SK-N-SH (cell line): ENCODE measurements around the gene ENDOV.

Source experiments
- EP300 ChIP-seq, 2 experiments: IDR thresholded peaks; 2 replicates each; pipeline versions ENCODE4 v1.4.0 to v1.6.1; 2012; ENCODE audit warnings: borderline replicate concordance in 1 of 2, low read depth in 1 of 2, low read length in 1 of 2
- EZH2phosphoT487 ChIP-seq: fragments of 200-600 bp; sonication (generic); IDR thresholded peaks from 2 replicates; pipeline ENCODE4 v1.6.1; 2017; ENCODE audit warnings: low read depth, mixed run types, mild to moderate bottlenecking, antibody characterized with exemption, moderate library complexity, borderline replicate concordance
- FOXM1 ChIP-seq: IDR thresholded peaks from 2 replicates; pipeline ENCODE4 v1.4.0; 2012; ENCODE audit warnings: low read depth, mild to moderate bottlenecking
- NFIC ChIP-seq: IDR thresholded peaks from 2 replicates; pipeline ENCODE4 v1.4.0; 2012; ENCODE audit warnings: borderline replicate concordance
- POLR2AphosphoS5 ChIP-seq: IDR thresholded peaks from 2 replicates; pipeline ENCODE4 v1.6.1; 2012; ENCODE audit warnings: low read depth, low read length
- SIN3A ChIP-seq: IDR thresholded peaks from 2 replicates; pipeline ENCODE4 v1.6.1; 2012; ENCODE audit warnings: low read depth, mild to moderate bottlenecking, low read length, moderate library complexity, borderline replicate concordance
- TAF1 ChIP-seq: IDR thresholded peaks from 2 replicates; pipeline ENCODE4 v1.6.1; 2012; ENCODE audit warnings: low read depth, mild to moderate bottlenecking, low read length, moderate library complexity, borderline replicate concordance
- ZBTB33 ChIP-seq: IDR thresholded peaks from 2 replicates; pipeline ENCODE4 v1.4.0; 2012; ENCODE audit warnings: low read depth, borderline replicate concordance
- TF ChIP-seq, protein P1 (sequence below): fragments of 200-600 bp; sonication (generic); IDR thresholded peaks from 2 replicates; pipeline ENCODE4 v1.6.1; 2017; ENCODE audit warnings: antibody characterized with exemption, mild to moderate bottlenecking, moderate library complexity
- TF ChIP-seq, protein P2 (sequence below): IDR thresholded peaks from 2 replicates; pipeline ENCODE4 v1.6.1; 2012; ENCODE audit warnings: mild to moderate bottlenecking, low read depth, low read length, moderate library complexity

GRCh38 chr17:80367503-80367902 is 47.5 kb upstream of the ENDOV start:
- TF ChIP-seq, protein P1, sequence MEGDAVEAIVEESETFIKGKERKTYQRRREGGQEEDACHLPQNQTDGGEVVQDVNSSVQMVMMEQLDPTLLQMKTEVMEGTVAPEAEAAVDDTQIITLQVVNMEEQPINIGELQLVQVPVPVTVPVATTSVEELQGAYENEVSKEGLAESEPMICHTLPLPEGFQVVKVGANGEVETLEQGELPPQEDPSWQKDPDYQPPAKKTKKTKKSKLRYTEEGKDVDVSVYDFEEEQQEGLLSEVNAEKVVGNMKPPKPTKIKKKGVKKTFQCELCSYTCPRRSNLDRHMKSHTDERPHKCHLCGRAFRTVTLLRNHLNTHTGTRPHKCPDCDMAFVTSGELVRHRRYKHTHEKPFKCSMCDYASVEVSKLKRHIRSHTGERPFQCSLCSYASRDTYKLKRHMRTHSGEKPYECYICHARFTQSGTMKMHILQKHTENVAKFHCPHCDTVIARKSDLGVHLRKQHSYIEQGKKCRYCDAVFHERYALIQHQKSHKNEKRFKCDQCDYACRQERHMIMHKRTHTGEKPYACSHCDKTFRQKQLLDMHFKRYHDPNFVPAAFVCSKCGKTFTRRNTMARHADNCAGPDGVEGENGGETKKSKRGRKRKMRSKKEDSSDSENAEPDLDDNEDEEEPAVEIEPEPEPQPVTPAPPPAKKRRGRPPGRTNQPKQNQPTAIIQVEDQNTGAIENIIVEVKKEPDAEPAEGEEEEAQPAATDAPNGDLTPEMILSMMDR: no peak
- TF ChIP-seq NFIC: no peak
- TF ChIP-seq EZH2phosphoT487: no peak
- no peak for TF ChIP-seq POLR2AphosphoS5
- TF ChIP-seq, protein P2, sequence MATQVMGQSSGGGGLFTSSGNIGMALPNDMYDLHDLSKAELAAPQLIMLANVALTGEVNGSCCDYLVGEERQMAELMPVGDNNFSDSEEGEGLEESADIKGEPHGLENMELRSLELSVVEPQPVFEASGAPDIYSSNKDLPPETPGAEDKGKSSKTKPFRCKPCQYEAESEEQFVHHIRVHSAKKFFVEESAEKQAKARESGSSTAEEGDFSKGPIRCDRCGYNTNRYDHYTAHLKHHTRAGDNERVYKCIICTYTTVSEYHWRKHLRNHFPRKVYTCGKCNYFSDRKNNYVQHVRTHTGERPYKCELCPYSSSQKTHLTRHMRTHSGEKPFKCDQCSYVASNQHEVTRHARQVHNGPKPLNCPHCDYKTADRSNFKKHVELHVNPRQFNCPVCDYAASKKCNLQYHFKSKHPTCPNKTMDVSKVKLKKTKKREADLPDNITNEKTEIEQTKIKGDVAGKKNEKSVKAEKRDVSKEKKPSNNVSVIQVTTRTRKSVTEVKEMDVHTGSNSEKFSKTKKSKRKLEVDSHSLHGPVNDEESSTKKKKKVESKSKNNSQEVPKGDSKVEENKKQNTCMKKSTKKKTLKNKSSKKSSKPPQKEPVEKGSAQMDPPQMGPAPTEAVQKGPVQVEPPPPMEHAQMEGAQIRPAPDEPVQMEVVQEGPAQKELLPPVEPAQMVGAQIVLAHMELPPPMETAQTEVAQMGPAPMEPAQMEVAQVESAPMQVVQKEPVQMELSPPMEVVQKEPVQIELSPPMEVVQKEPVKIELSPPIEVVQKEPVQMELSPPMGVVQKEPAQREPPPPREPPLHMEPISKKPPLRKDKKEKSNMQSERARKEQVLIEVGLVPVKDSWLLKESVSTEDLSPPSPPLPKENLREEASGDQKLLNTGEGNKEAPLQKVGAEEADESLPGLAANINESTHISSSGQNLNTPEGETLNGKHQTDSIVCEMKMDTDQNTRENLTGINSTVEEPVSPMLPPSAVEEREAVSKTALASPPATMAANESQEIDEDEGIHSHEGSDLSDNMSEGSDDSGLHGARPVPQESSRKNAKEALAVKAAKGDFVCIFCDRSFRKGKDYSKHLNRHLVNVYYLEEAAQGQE: no peak
- TF ChIP-seq EP300 (IDR thresholded peaks at IDR 0.05; ENCODE audit: borderline replicate concordance in 1 of 2, low read depth in 1 of 2, low read length in 1 of 2): no peak
- TF ChIP-seq SIN3A: no peak
- TF ChIP-seq FOXM1: no peak
- TF ChIP-seq TAF1: no peak
- TF ChIP-seq ZBTB33: no peak
